Head of caudate nucleus (tissue), 42 donors: ENCODE data around the gene PTK6.

Source experiments
- DNase-seq, 42 donors: peaks; one replicate each; pipeline versions ENCODE4 v3.0.0 to v3.0.0-alpha.2; 2020 to 2021; ENCODE audit warnings: mixed read lengths in 7 of 42
- intact Hi-C: fragments of 100-400 bp; cut with DNase I; formaldehyde crosslinking; loops from one replicate; pipeline ENCODE4 v1.15.0; 2022

PTK6 gene

GRCh38 chr20:63536997-63537524, at the start of gene PTK6:
Gene PTK6, minus strand, starts transcription at chr20:63537376. Its CDS starts 62 bp downstream, at chr20:63537314.
- DNase-seq: no peak
- intact Hi-C loops: loop anchor here (10.0 kb wide), 1 partner anchor 88 kb away; the partner anchor contains the start of gene GMEB2

DNA sequence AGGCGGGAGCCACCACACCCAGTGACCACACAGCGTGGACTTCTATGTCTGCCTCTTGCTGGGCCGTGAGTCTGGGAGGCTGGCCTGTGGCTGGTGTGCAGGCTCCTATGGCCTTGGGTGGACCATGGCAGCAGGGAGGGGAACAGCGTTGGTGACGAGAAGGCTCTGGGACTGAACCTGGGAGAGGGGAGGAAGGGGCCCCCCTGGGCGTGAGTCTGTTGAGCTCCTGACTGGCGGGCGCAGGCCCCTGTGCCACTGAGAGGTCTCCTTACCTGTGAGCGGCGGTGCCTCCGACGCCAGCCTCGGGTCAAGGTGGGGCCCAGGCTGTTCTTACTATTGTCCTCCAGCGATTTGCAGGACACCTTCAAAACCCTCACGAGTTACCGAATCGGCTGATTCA, 49.6 kb upstream of the PTK6 start:
- no peak for DNase-seq
- intact Hi-C loops: no loop called here

- no peak for DNase-seq
- intact Hi-C loops: no loop called here
Observed at GRCh38 chr20:63585616-63586565, 48.7 kb upstream of the PTK6 start.

DNA sequence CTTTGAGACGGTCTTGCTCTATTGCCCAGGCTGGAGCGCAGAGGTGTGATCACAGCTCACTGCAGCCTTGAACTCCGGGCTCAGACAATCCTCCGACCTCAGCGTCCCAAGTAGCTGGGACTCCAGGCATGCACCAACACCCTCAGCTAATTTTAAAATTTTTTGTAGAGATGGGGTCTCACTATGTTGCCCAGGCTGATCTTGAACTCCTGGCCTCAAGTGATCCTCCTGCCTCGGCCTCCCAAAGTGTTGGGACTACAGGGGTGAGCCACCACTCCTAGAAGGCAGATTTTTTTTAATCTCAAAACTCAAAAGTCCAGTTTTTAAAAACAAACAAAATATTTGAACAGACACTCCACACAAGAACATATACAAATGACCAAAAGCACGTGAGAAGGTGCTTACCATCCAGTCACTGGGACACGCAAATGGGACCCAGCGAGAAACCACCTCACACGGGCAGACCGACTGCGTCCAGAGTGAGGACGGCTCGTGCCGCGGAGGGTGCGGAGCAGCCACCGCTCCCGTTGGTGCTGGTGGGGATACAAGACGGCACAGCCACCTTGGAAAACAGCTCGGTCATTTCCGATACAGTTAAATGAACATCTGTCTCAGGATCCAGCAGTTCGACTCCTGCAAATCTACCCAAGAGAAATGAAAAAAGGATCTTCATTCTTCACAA, 45.3 kb upstream of the PTK6 start:
- intact Hi-C loops: no loop called here
- no peak for DNase-seq

DNA sequence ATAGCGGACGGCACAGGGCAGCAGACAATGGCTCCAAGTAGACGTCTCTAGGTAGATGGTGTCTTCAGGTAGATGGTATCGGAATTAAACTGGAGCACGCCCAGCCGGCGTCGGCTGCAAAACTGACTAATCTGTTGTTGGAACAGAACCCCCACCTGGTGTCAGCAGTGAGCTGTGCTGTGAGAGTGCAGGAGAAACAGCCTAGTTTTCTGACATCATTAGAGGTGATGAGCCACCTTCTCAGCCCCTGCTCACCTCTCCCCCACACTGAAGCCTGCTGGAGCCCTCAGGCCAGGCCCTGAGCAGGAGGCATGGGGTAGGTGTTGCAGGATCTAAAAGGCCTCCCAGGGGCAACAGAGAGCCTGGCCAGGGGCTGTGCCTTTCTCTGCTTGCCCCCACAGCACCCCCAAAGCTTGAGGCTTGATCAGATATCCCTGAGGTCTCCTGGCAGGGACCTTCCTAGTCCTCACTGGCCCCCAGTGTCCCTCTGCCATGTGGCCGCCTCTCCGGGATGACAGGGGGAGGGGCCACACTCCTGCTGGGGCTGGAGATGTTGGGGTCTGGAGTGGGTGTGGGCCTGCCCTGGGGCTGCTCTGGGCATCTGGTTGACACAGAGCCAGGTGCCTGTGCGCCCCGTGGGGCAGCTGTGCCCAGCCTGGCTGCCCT, 43.8 kb upstream of the PTK6 start:
- peak; percentile 42 to 92 (median 73) for DNase-seq
- intact Hi-C loops: no loop called here

DNA sequence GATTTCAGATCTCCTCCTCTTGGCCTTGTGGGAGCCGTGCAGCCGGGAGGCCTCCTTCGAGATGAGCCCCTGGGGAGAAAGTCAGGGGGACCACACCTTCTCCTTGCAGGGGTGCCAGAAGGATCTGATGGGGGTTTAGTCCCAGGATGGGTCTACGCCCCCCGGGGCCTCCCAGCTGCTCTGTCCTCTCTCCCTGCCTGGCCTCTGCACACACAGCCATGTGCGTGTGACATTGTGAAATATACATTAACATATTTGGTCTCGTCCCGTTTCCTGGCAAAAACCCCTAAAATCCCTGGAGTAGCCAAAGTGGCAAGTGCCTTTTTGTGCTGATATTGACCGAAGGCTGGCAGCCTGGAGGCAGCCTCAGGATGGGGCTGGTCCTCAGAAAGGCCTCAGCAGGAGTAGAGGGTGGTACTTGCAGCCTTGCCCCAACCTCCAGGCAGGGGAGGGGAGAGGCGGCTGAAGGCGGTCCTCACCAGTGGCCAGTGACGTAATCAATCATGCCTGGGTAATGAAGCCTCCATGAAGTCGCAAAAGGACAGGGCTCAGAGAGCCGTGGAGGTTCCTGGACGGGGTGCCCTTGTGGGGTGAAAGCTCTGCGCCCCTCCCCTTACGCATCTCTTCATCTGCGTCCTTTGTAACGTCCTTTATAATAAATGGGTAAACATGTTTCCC, 42.0 kb upstream of the PTK6 start:
- intact Hi-C loops: no loop called here
- DNase-seq: no peak

DNA sequence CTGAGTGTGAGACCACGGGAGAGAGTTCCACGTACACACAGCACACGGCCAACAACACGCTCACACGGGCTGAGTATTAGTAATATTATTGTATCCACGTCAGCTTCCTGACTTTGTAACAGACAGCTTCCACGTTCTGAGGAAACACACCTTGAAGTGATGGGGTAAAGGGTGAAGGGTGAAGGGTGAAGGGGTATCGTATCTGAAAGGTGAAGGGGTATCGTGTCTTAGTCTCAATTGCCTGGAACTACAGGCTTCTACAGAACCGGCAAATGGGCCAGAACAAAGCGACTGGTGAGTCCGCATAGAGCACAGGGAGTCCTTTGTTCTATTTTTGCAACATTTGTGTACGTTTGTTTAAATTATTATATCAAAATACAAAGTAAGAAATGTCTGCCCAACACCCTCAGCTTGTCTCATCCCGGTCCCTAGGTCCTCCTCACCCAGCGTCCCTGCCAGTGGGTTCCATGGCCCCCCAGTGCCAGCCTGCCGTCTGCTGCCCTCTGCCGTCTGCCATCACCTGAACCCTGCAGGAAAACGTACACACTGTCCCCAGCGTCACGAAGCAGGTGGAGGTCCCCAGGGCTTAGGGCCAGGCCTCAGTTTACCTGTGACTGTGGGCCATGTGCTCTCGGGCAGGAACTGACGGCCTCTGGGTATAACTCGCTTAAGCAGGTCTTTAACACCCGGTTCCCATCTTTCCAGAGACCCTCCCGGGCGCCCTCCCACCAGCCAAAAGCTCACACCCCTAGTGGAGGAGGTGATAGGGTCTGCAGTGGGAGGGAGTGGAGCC, 41.2 kb upstream of the PTK6 start:
- intact Hi-C loops: no loop called here
- peak in 1 of 42 donors; percentile 56 for DNase-seq

GRCh38 chr20:63577317-63577894, 40.2 kb upstream of the PTK6 start:
- peak in 38 of 42 donors; percentile 16 to 83 (median 47) for DNase-seq
- intact Hi-C loops: no loop called here

DNA sequence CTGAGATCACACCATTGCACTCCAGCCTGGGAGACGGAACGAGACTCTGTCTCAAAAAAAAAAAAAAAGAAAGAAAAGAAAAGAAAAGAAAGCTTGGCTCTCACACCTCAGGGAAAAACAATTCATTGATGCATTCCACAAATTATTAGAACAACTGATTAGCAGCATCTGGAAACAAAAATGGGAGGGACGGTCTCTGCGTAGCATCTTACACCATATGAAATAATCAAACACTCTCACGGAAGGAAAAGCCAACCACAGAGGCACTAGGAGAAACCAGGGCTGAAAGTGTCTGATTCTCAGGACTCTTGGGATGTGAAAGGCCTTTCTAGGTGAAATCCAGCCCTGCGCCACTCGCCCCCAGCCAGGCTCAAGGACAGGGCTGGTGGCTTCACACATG, 39.1 kb upstream of the PTK6 start:
- intact Hi-C loops: no loop called here

DNA sequence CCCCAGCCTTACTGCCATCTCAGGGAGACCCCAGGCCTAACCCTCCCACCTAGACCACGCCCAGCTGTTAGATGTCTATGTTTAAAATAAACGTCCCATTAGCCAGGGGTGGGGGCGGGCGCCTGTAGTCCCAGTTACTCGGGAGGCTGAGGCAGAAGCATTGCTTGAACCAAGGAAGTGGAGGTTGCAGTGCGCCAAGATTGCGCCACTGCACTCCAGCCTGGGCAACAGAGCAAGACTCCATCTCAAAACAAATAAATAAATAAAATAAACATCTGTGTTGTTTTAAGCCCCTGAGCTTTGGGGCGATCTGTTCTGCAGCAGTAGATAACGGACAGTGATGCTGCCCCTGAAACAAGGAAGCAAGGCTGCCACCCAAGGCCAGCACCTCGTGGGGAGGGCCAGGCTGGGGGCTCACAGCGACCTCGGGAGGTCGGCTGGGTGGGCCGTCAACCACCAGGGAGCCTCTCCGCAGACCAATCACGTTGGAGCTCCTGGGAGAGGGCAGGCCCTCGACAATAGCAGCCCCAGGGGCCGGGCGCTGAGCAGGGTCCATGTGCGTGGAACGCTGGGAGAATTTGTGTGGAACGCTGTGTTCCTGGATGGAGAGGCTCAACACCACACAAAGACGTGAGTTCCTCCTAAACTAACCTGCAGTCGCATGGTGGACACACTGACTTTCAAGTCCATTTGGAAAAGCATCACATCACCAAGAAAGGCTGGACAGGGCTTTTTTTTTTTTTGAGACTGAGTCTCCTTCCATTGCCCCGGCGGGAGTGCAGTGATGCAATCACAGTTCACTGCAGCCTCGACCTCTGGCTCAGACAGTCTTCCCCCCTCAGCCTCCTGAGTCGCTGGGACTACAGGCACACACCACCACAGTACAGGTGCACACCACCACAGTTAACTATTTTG, 37.9 kb upstream of the PTK6 start:
- intact Hi-C loops: no loop called here
- no peak for DNase-seq

More for the DNA sequence above, 39.1 kb upstream of the PTK6 start:
- no peak for DNase-seq

GRCh38 chr20:63574156-63574828, 37.1 kb upstream of the PTK6 start, which contains the start of gene HELZ2:
Gene HELZ2, minus strand, starts transcription at chr20:63574239. Its CDS starts 1,854 bp downstream, at chr20:63572385.
- intact Hi-C loops: no loop called here
- DNase-seq: peak in 34 of 42 donors; percentile 10 to 80 (median 34)

- intact Hi-C loops: no loop called here
- no peak for DNase-seq
Observed at GRCh38 chr20:63573647-63574131, 36.5 kb upstream of the PTK6 start.

DNA sequence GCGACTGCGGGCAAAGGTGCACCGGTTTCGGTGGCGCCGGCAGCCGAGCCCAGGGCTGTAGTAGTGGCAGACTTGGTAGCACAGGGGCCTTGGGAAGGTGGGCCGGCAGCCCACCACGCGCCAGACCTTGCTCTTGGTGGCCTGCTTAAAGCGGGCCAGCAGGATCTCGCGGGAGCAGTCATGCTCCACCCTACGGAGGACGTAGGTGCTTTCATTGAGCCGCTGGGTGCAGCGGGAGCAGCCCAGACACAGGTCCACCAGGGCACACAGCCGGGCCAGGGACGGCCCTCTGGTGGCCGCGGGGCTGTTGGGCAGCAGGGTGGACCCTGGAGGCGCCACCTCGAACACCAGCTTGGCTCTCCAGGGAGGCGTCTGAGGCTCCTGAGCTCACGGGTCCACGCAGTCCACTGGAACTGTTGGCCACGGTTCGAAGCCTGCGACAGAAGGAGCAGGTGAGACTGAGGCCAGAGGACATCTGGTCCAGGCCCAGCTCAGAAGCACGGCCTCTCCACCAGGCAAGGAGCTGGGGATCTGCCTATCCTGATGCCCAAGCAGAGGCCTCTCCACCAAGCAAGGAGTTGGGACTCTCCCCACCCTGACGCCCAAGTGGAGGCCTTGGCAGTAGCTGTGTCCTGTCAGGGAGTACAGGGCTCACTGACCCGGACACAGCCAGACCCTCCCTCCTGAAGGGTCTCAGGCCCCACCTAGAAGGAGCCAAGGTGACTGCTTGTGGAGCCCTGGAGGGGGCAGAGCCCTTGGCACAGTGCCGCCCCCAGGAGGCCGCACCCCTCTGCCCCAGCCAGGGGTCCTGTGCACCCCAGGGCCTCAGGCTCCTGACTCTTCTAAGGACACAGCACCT, 35.8 kb upstream of the PTK6 start:
- DNase-seq: no peak
- intact Hi-C loops: no loop called here

- intact Hi-C loops: no loop called here
- no peak for DNase-seq
Observed at GRCh38 chr20:63572071-63572787, 35.1 kb upstream of the PTK6 start.
